NCI-H345 treated with DMSO at 0.1 percent for 48 hours (cell line): Measurements from ENCODE around the gene TXNDC11.

ENCODE experiments used
- DNase-seq: peaks from one replicate; lab custom pipeline; 2025; ENCODE audit not compliant: unreplicated experiment; lab: John Stamatoyannopoulos, UW

Gene TXNDC11

DNA sequence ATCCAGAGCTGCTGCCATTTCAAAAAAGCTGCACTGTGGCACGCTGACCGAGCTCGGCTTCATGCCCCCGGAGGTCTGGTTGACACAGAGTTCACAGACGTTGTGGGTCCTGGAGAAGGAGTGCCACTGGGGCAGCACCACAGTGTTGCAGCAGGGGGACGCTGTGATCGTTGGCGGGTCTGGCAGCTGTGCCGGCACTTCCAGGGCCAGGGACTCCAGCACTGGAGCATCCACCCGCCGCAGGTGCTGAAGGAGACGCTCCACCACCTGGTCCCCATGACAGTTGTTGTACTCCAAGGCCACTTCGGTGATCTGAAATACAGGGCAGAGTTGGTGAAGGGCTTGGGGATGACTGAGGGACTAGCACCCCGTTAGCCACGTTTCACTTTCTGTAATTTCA, 50.9 kb downstream of the TXNDC11 start:
- no peak for DNase-seq

DNA sequence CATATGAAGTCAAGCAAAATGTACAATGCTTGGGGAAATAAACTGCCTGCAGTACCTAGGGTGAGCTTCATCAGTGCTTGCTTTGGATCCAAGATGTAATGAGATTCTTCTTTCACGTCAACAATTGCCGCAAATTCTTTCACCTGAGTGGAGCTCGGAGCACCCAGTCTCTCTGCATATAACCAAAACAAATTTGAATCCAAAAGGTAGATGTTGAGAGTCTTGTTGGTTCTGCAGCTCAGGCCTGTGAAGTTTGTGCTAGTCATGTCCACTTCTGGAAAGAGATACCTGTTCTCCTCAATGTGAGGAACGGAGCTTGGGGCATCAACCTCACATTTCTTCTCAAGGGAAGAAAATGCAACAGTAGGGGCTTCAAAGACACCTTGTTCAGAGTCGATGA, 51.4 kb downstream of the TXNDC11 start:
- DNase-seq: no peak

DNA sequence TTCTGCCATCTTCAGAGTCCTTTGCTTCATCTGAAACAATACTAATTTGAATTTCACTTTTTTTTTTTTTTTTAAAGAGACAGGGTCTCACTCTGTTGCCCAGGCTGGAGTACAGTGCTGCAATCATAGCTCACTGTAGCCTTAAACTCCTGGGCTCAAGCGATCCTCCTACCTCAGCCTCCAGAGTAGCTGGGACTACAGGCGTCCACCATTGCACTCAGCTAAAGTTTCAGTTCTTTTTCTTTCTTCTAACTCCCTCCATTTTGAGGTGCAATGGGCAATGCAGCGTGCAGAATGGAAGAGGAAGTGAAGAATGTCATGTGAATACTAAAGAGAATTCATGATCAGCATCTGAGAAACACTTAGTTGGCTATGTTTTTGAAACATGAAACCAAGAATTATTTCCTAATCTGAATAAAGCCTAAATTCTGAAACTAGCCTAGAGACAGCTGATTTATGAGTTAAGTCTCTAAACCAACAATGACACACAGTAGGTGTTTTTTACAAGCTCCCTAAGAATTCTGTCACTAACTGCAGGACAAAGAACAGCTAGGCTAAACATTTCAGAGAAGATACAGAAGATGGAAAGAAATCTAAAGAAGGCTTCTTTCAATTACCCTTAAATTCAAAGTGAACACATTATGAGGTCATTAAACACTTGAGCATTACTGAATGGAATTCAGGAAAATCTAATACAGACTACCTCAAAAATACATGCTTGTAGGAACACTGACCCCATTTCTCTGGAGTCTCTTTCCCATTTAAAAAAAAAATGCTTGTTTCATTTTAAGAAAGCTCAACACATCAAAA, 53.4 kb downstream of the TXNDC11 start:
- DNase-seq: no peak

DNA sequence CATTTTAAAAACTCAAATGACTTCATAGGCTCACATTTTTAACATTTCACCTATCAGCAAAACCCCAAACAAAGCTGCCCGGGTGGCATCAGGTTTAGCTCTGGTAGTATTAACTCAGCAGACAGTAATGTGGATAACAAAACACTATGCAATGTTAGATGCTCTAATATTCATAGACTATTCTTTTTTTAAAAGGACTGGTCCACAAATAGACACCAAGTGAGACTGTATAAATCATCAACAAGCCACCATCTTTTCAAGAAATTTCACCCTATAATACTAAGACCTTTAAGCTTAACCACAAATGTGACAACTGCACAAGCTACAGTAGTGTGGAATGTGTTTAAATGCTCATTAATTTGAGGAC, 54.2 kb downstream of the TXNDC11 start:
- DNase-seq: no peak

DNA sequence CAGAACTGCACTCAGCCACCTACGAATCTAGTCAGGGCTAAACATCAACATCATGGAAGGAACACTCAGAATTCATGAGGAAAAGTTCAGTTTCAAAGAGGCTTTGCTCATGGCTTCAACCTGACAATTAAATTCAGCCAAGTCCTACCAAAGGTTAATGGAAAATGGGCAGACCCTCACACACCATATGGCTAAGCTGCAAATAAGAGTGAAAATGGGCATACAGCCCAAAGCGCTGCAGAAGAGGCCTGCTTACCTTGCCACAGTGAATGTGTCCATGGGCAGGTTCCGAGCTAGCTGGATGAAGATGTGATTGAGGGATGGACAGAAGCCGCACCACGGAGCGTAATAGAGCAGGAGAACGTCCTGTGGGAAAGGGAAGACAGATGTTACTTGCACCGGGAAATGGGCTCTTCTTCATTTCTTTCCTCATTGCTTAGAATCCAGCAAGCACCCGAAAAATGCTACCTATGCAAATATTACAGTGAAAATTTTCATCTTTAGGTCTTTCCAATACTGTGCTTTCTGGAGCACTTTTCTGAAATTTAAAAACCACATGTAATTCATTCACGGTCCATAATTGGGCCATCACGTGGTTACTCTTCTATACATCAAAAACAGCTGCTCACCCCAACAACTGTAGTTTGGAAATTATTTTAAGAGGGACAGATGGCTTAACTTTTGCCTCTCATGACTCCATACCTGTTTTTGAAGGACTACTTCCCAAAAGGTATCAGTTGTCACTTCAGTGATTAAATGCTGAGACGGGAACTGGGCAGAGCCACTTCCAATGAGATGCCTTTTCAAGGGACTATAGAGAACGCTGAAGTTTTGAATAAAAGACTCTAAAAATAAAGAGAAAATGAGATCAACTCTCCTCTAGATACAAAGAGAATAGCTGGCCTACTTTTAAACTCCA, 54.8 kb downstream of the TXNDC11 start:
- DNase-seq: no peak

DNA sequence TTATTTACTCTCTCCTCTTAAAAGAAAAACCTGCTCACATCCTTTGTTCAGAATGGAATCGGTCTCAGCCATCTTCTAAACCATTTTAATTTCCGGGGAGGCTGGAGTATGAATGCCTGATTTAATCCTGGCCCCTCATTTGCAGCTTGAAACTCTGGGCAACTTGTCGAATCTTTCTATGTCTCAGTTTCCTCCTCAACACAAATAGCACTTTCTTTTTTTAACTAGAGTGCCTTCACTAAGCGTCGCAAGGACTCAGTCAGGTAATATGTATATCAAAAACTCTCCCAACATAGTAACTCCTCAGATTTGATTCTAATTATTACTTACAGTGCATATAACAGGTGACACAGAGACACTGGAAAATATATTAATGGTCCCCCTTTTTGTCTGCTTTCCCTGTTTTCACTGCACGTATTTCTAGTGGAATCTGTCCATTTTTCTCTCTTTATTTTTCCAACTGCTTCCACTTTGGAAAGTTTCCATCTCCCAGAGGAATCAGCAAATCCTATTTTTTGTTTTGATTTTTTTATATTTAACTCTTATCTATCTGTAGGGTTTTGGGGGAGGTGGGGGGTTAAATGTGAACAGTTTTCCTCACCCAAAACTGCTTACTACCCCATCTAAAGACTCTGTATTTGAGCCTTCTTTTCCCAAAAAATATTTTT, 55.8 kb downstream of the TXNDC11 start:
- DNase-seq: no peak

DNA sequence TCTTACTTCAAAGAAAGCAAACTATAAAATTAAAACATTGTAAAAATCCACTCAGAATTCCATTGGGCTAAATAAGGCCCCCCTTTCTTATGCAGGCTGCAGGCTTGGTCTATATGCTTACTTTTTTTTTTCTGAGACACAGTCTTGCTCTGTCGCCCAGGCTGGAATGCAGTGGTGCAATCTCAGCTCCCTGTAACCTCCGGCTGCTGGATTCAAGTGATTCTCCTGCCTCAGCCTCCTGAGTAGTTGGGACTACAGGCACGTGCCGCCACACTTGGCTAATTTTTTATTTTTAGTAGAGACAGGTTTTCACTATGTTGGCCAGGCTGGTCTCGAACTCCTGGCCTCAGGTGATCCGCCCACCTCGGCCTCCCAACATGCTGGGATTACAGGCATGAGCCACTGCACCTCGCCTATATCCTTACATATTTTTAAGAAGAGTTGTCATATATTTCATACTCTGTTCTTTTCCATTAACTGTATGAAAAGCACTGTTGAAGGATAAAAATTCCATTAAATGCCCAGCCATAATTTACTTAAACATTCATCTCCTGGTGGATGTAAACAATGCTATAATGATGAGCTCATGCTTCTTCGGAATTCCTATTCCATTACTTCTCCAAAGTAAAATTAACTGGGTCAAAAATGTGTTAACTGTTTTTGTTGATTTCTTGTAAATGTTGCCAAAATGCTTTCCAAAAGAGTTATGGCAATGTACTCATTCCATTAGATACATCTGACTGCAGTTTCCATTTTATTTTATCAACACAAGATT, 56.6 kb downstream of the TXNDC11 start:
- DNase-seq: no peak

DNA sequence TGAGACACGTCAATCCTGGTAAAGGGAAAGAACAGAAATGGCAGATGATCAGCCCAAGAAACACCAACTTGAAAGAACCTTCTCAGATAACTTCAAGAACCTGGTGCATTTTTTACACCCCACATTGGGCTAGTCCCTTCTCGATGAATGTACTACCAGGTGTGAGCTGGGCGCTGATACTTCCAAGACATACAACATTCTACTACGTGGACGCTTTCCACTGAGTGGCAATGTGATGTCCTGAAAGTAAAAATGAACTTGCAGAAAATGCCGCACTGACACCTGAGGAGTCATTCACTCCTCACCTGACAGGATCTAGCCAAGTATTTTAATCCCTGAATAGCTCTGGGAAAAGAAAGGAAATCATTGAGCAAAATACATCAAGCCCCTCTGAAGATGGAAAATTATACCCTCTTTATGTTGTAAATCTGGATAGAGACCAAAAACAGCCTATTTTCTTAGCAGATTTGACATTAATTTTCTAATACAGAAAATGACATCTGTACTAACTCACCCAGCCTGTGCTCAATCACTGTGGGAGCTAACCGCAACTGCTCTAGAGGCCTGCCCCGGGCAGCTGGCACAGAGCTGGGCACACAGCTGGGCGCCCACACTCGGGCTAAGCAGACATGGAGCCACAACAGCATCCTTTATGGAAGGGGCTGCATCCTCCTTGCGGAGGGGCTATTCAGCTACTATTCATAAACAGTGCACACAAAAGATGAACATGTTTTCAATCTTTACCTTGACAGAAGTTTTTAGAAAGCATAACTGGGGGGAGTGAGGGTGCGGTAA, 58.2 kb downstream of the TXNDC11 start:
- DNase-seq: no peak

DNA sequence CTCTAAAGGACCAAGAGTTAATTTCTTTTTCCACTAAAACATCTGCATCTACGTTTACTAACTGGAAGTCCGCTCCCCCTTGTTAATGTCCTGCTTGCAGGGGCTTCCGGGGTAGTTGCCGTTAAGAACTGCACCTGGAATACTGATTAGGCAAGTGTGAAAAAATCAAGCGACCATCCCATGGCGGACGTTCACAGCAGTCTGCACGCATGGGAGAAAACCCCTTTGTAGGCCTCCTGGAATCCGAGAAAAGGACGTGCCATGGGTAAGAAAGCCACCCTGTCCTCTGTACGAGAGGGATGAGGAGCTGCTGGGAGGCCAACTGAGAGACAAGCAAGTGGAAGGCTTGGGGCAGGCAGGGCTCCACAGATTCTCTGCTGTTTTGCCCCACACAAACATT, 59.5 kb downstream of the TXNDC11 start:
- no peak for DNase-seq

DNA sequence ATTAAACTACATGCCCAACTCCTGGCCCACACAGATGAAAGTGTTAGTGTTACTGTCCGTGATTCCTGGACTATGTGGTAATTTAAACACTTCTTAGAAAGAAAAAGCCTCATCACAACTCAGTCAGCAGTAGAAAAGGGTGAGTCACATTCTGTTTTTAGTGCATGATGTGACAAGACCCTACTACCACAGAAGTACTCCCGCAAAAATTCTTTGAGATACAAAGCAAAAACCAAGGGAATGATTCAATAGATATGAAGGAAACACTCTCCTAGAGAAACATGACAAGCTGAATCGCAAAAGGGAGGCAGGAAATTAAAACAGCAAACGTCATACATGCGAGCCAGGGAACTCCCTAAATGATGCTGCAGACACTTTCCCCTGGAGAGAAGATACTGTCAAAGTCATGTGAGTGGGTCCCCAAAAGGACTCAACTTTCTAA, 60.0 kb downstream of the TXNDC11 start:
- no peak for DNase-seq

DNA sequence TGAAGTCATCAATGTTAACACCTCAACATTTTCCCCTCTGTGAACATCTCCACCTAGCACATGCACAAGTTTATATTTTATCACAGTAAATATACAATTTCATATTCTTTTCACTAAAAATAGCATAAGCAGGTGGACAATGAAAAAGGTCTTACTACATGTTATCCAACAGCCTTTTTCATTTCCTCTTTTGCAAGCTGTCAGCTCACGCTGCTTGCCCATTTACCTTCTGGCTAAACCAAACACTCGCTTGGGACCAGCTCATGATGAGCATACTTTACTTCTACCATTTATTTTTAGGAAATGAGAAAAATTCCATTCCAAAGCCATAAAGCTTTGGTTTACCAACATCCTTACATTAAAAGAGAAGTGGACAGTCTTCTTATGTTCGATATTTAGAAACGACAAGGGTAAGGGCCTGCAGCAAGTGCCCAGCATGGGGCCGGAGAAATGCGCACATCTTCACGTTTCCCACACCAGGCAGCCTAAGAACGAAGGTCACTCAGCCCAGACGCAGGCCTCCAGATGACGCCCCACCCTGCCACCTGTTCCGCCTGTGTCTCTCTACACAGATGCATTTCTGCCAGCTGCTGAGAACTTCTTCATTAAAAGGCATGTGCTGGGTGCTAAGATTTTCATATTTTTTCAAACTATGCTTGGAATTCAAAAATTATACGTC, 60.5 kb downstream of the TXNDC11 start:
- no peak for DNase-seq

DNA sequence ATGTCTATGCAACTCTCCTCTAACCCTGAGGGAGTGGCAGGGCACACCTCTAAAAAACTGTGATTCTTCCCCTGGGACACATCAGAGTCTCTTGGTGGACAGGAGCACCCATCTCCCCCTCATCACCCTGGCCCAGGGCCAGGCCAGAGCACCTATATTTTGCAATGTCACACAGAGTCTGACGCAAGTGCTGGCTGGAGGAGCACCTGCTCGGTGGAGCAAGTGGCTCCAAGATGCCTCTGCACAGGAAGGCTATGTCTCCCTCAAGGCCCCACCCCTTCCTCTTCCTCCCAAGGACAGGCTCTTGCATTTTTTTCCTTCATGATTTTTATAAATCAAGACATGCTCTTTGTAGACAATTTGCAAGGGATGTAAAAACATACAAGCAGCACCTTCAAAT, 61.1 kb downstream of the TXNDC11 start:
- DNase-seq: no peak

DNA sequence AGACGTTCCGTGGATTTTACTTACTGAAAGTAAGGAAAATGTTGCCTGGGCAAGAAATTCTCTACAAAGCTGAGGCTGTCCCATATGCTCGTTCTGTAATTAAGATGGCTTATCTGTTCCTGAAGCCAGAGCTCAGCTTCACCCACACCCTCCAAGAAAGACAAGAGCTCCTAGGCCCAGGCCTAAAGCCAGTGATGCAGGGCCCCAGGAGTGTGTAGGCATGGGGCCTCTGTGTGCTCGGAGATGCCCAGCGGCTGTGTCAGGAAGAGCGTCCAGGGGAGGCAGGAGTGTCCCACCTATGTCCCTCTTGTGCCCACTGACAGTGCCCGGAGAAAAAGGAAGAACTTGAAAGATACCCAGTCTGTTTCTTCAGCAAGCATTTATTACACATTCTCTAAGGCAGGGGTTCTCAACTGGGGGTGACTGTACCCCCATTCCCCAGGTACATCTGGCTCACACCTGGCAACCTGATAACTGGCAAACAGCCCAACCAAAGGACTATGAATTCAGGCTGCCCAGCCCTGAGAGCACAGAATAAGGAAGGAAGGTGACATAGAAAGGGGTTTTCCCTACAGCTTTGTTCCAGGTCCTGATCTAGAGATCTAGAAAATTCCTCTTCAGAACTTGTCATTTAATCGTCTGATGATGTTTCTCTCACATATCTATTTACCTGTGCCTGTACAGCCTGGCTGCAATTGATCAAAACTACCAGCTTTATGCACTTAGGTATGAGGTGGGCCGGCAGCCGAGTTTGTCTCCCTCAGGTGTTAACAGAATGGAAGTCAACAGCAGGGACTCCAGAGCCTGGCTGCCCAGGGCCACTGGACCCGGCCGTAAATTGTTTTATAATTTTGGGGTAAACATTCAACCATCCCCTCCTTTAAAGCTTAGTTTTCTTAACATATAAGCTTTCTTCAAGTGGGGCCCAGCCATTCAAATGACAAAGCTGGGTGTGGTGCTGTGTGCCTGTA, 62.4 kb downstream of the TXNDC11 start:
- DNase-seq: no peak

DNA sequence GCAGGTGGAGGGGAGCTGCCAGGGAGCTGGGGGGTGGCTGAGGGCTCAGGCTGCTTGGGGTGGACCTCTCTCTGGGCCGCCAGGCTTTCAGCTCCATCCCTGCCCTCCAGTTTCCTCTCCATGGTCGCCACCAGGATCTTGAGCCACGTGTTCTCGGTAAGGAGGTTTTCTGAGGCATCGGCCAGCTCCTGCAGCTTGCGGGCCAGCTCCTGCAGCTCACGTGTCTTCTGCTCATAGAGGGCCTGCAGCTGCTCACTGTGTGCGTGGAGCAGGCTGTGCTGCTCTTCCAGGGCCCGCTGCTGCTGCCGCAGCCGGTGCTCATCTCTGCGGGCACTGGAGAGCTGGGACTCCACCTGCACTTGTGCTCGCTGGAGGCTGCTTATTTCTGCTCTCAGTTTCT, 63.4 kb downstream of the TXNDC11 start:
- DNase-seq: no peak

DNA sequence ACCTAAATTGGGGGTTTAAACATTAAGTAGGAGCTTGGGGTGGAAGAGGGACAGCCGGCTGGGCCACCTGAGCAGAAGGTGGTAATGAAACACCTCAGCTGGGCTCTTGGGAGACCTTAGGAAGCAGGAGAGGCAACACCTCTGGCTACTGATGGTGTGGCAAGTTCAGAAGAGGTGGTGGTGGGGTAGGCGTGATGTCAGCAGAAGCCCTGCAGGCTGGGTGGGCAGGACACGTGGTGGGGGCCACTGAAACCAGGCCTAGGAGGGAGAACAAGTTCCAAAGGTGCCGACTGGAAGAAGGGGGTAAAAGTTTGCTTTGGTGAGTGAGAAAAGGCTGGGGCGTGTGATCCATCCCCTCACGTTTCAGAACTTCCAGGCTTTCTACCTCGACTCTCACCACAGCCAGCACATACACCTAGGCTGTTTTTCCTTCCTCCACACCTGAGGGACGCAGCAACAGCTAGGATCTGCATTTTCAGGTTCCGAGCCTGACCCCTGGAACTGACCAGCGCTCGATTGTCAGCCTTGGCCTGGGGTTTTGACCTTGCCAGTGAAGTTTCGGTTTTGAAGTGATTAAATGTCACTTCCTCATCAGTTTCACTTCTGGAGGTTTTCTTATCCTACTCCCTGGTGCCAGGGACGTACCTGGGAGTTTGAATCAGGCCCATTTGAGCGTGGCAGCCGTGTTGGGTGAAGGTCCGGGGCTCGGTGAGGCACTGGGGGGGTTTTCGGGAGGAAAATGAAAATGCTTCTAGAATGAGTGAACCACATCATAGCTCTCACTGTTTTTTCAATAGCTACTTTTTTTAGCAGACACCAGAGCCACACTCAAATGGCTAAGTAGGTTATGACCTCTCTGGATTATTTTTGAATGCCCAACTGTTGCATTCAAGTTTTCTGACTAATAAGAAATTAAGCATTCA, 64.4 kb downstream of the TXNDC11 start:
- no peak for DNase-seq

DNA sequence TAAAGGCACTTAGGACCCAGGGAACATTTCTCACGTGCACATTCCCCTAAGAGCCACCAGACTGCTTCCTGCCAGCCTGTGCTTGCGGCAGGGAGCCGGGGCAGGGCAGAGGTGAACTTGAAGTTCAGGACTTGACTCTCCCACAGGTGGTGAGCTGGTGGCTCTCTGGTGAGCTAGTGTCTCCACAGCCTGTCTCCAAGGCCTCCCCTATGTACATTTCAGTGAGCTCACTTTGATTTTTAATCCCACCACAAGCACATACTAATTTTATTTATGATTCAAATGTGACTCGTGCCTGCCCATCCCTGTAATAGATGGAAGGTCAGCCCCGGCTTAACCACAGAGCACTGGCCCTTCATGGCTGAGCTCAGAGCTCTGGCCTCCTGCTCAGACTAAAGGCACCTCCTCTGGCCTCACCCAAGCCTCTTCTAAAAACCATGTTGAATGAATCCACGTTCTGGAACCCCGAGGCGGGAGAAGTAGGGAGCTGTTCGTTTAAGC, 65.2 kb downstream of the TXNDC11 start:
- DNase-seq: no peak

DNA sequence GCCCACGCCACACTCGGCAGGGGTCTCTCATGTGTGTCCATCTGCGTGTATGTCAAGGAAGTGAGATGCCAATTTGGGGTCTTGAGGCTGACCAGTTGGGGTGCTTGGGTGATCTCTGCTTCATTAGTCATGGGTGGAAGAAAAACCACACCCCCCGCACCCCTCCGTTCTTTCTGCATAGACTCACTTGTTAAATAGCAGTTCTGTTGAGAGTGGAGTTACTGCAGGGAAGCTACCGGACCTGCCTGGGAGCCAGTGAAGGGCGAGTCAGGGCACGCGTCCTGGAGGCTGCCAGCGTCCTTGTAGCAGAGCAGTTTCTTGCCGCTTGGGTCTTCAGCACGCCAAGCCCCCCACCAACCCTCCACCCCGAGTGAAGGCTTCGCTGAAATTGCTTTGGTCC, 65.9 kb downstream of the TXNDC11 start:
- DNase-seq: no peak
